ENCODE data around the gene LRRC61.
A peak's percentile ranks its signal among the peaks of the same experiment; 100 is the strongest.

LRRC61 gene

GRCh38 chr7:150360363-150361058 is 37.4 kb downstream of the LRRC61 start (continued):
- no peak for TF ChIP-seq ZNF626 (tag by site-specific recombination; IDR thresholded peaks at IDR 0.05)
- no peak for TF ChIP-seq ZNF792 (tag by site-specific recombination; IDR thresholded peaks at IDR 0.05)
- no peak for TF ChIP-seq ZNF114 (tag by site-specific recombination; IDR thresholded peaks at IDR 0.05)
- TF ChIP-seq ZNF777 (tag by site-specific recombination; IDR thresholded peaks at IDR 0.05; ENCODE audit: borderline replicate concordance), result no peak
- no peak for TF ChIP-seq ZFP37 (tag by site-specific recombination; IDR thresholded peaks at IDR 0.05)
- no peak for TF ChIP-seq ZNF404 (tag by site-specific recombination; IDR thresholded peaks at IDR 0.05)
- no peak for TF ChIP-seq ZBTB48 (tag by site-specific recombination; IDR thresholded peaks at IDR 0.05)
- no peak for TF ChIP-seq ZNF707 (tag by site-specific recombination; IDR thresholded peaks at IDR 0.05)
- no peak for TF ChIP-seq HOXD13 (CRISPR knock-in tag; IDR thresholded peaks at IDR 0.05; ENCODE audit: borderline replicate concordance)
- no peak for TF ChIP-seq ZNF175 (tag by site-specific recombination; IDR thresholded peaks at IDR 0.05)
- TF ChIP-seq PBX3 (CRISPR knock-in tag; IDR thresholded peaks at IDR 0.05), result no peak
- no peak for TF ChIP-seq OVOL3 (tag by site-specific recombination; IDR thresholded peaks at IDR 0.05)
- TF ChIP-seq ZNF501 (tag by site-specific recombination; IDR thresholded peaks at IDR 0.05), result no peak
- no peak for TF ChIP-seq ZNF280D (tag by site-specific recombination; IDR thresholded peaks at IDR 0.05)
- TF ChIP-seq ZFP41 (tag by site-specific recombination; IDR thresholded peaks at IDR 0.05; ENCODE audit: borderline replicate concordance), result no peak
- TF ChIP-seq OSR2 (tag by site-specific recombination; IDR thresholded peaks at IDR 0.05), result no peak
- TF ChIP-seq ZBTB7A (tag by site-specific recombination; IDR thresholded peaks at IDR 0.05; ENCODE audit: low read depth), result no peak
- TF ChIP-seq ZSCAN4 (tag by site-specific recombination; IDR thresholded peaks at IDR 0.05), result 0 out of 2 replicates have a peak, but pooled peaks have one; percentile 3
- TF ChIP-seq KLF8 (tag by site-specific recombination; IDR thresholded peaks at IDR 0.05), result no peak; the same call in 1 of the 2 replicates
- no peak for TF ChIP-seq ZFP3 (tag by site-specific recombination; IDR thresholded peaks at IDR 0.05; ENCODE audit: low read depth)
- no peak for TF ChIP-seq ZNF544 (tag by site-specific recombination; IDR thresholded peaks at IDR 0.05)
- TF ChIP-seq ZNF776 (tag by site-specific recombination; IDR thresholded peaks at IDR 0.05; ENCODE audit: borderline replicate concordance), result no peak
- TF ChIP-seq ZNF169 (tag by site-specific recombination; IDR thresholded peaks at IDR 0.05), result no peak
- TF ChIP-seq SCRT2 (tag by site-specific recombination; IDR thresholded peaks at IDR 0.05), result no peak
- TF ChIP-seq ZBTB20 (tag by site-specific recombination; IDR thresholded peaks at IDR 0.05), result no peak
- TF ChIP-seq ZNF354C (tag by site-specific recombination; IDR thresholded peaks at IDR 0.05; ENCODE audit: borderline replicate concordance, low read depth), result no peak
- no peak for TF ChIP-seq ZNF223 (tag by site-specific recombination; IDR thresholded peaks at IDR 0.05)
- no peak for TF ChIP-seq ZNF202 (tag by site-specific recombination; IDR thresholded peaks at IDR 0.05; ENCODE audit: borderline replicate concordance)
- no peak for TF ChIP-seq ZNF621 (tag by site-specific recombination; IDR thresholded peaks at IDR 0.05)
- TF ChIP-seq ZNF366 (tag by site-specific recombination; conservative IDR thresholded peaks at IDR 0.05), result no peak
- TF ChIP-seq ZBTB49 (tag by site-specific recombination; IDR thresholded peaks at IDR 0.05; ENCODE audit: low read depth), result no peak
- no peak for TF ChIP-seq RBAK (tag by site-specific recombination; IDR thresholded peaks at IDR 0.05)
- TF ChIP-seq ZNF664 (tag by site-specific recombination; IDR thresholded peaks at IDR 0.05), result no peak
- TF ChIP-seq ZNF530 (tag by site-specific recombination; IDR thresholded peaks at IDR 0.05; ENCODE audit: low read depth), result no peak
- no peak for TF ChIP-seq GLI4 (tag by site-specific recombination; IDR thresholded peaks at IDR 0.05)
- no peak for TF ChIP-seq ZNF112 (tag by site-specific recombination; IDR thresholded peaks at IDR 0.05)
